KMS-11 (cell line): ENCODE data around the gene ZNF687.

Experiments used
- H2AFZ ChIP-seq: fragments of 200-600 bp; sonication (generic); 2 replicates; pipeline ENCODE4 v1.6.1; 2016; ENCODE audit warnings: antibody characterized with exemption, mixed run types, low read depth
- H3K27ac ChIP-seq: fragments of 200-600 bp; sonication (generic); 2 replicates; pipeline ENCODE4 v1.6.1; 2016; ENCODE audit warnings: mild to moderate bottlenecking, mixed run types
- H3K27me3 ChIP-seq: fragments of 200-600 bp; sonication (generic); 2 replicates; pipeline ENCODE4 v1.6.1; 2017; ENCODE audit warnings: mild to moderate bottlenecking, low read depth, mixed run types, moderate library complexity; ENCODE audit not compliant: insufficient read depth
- H3K36me3 ChIP-seq: fragments of 200-600 bp; sonication (generic); 2 replicates; pipeline ENCODE4 v1.6.1; 2017; ENCODE audit warnings: mild to moderate bottlenecking, mixed run types; ENCODE audit not compliant: insufficient read depth
- H3K4me1 ChIP-seq: fragments of 200-600 bp; sonication (generic); 2 replicates; pipeline ENCODE4 v1.6.1; 2016; ENCODE audit warnings: mild to moderate bottlenecking, low read depth, mixed run types; ENCODE audit not compliant: poor library complexity, severe bottlenecking
- H3K4me2 ChIP-seq: fragments of 200-600 bp; sonication (generic); 2 replicates; pipeline ENCODE4 v1.7.0; 2016; ENCODE audit warnings: mild to moderate bottlenecking, mixed run types
- H3K4me3 ChIP-seq: fragments of 200-600 bp; sonication (generic); IDR thresholded peaks from 2 replicates; pipeline ENCODE4 v1.6.1; 2017; ENCODE audit warnings: low read depth, low read length, mixed read lengths; ENCODE audit not compliant: insufficient read depth
- H3K79me2 ChIP-seq: fragments of 200-600 bp; sonication (generic); 2 replicates; pipeline ENCODE4 v1.6.1; 2016; ENCODE audit warnings: low read depth, mixed run types; ENCODE audit not compliant: insufficient read depth
- H3K9ac ChIP-seq: fragments of 200-600 bp; sonication (generic); 2 replicates; pipeline ENCODE4 v1.6.1; 2016; ENCODE audit warnings: mild to moderate bottlenecking, mixed run types
- H4K20me1 ChIP-seq: fragments of 200-600 bp; sonication (generic); 2 replicates; pipeline ENCODE4 v1.6.1; 2016; ENCODE audit warnings: mild to moderate bottlenecking, mixed run types; ENCODE audit not compliant: insufficient read depth
- CTCF ChIP-seq: fragments of 200-600 bp; sonication (generic); conservative IDR thresholded peaks from 2 replicates; pipeline ENCODE4 v1.6.1; 2017; ENCODE audit warnings: low read depth, mild to moderate bottlenecking, antibody characterized with exemption, low read length, moderate library complexity, mixed read lengths

The ZNF687 gene

GRCh38 chr1:151314137-151314875, 32.2 kb downstream of the ZNF687 start:
- Histone ChIP-seq H4K20me1 (no peaks in the 10 kb centered on the region), H3K4me3 (no peak overlapping the region), H2AFZ (no peak overlapping the region), H3K36me3 (peaks cover 15% of the 10 kb centered on the region; the same call in 1 of the 2 replicates), H3K9ac (no peak overlapping the region), H3K79me2 (peaks cover 7% of the 10 kb centered on the region; the same call in 1 of the 2 replicates), H3K4me1 (peaks cover 7% of the 10 kb centered on the region), H3K27me3 (no peaks in the 10 kb centered on the region), H3K4me2 (no peak overlapping the region), H3K27ac (no peak overlapping the region)
- TF ChIP-seq CTCF, result no peak

- Histone ChIP-seq H3K27ac (no peak overlapping the region), H3K79me2 (peaks cover 7% of the 10 kb centered on the region; the same call in 1 of the 2 replicates), H3K4me1 (peaks cover 7% of the 10 kb centered on the region), H3K4me2 (no peak overlapping the region), H3K27me3 (no peaks in the 10 kb centered on the region), H3K9ac (no peak overlapping the region), H4K20me1 (no peaks in the 10 kb centered on the region), H3K4me3 (no peak overlapping the region), H3K36me3 (peaks cover 15% of the 10 kb centered on the region; the same call in 1 of the 2 replicates), H2AFZ (no peak overlapping the region)
- no peak for TF ChIP-seq CTCF
Observed at GRCh38 chr1:151315565-151316235, 33.6 kb downstream of the ZNF687 start.

- Histone ChIP-seq H3K9ac (no peak overlapping the region), H3K79me2 (peaks cover 17% of the 10 kb centered on the region; the same call in 1 of the 2 replicates)
Observed at GRCh38 chr1:151318975-151319374, 36.9 kb downstream of the ZNF687 start.

GRCh38 chr1:151324390-151324930, 42.4 kb downstream of the ZNF687 start:
- Histone ChIP-seq H3K27ac (no peak overlapping the region), H3K4me2 (no peak overlapping the region), H3K27me3 (no peaks in the 10 kb centered on the region), H4K20me1 (no peaks in the 10 kb centered on the region), H3K4me3 (no peak overlapping the region), H3K9ac (no peak overlapping the region), H2AFZ (no peak overlapping the region), H3K79me2 (peaks cover 40% of the 10 kb centered on the region), H3K4me1 (peaks cover 20% of the 10 kb centered on the region), H3K36me3 (peaks cover 7% of the 10 kb centered on the region; the same call in 1 of the 2 replicates)
- TF ChIP-seq CTCF, result no peak

More at GRCh38 chr1:151318975-151319374, 36.9 kb downstream of the ZNF687 start:
- H3K36me3 ChIP-seq, result peaks cover 15% of the 10 kb centered on the region; the same call in 1 of the 2 replicates
- no peak for TF ChIP-seq CTCF
- no peak overlapping the region for H3K4me2 ChIP-seq
- no peaks in the 10 kb centered on the region for H4K20me1 ChIP-seq
- no peak overlapping the region for H2AFZ ChIP-seq
- no peak overlapping the region for H3K27ac ChIP-seq
- no peaks in the 10 kb centered on the region for H3K27me3 ChIP-seq
- no peak overlapping the region for H3K4me3 ChIP-seq
- no peaks in the 10 kb centered on the region for H3K4me1 ChIP-seq
